SK-N-MC (cell line): Measurements from ENCODE around the gene AK8.
A peak's percentile ranks its signal among the peaks of the same experiment; 100 is the strongest.

ENCODE experiments used
- DNase-seq: peaks from one replicate; pipeline ENCODE4 v3.0.0-alpha.2; 2011; ENCODE audit warnings: low read depth, low spot score
- H3K27ac ChIP-seq: fragments of 200-600 bp; sonication (generic); 2 replicates; pipeline ENCODE4 v1.5.1; 2016; ENCODE audit warnings: mixed run types
- H3K36me3 ChIP-seq: fragments of 200-600 bp; sonication (generic); 2 replicates; pipeline ENCODE4 v1.6.1; 2017; ENCODE audit warnings: antibody characterized with exemption, low read length, mixed read lengths; ENCODE audit not compliant: insufficient read depth
- H3K4me3 ChIP-seq: fragments of 200-600 bp; sonication (generic); 2 replicates; pipeline ENCODE4 v1.5.1; 2016
- H3K9ac ChIP-seq: fragments of 200-600 bp; sonication (generic); 2 replicates; pipeline ENCODE4 v1.8.0; 2017; ENCODE audit warnings: mixed run types, mixed read lengths; ENCODE audit not compliant: insufficient read length
- H3K9me3 ChIP-seq: fragments of 200-600 bp; sonication (generic); 2 replicates; pipeline ENCODE4 v1.6.1; 2017; ENCODE audit warnings: low read depth, mild to moderate bottlenecking, antibody characterized with exemption, low read length, moderate library complexity, mixed read lengths
- EZH2 ChIP-seq: fragments of 200-600 bp; sonication (generic); IDR thresholded peaks from one replicate; pipeline ENCODE4 v1.6.1; 2017; ENCODE audit warnings: antibody characterized with exemption
- FOXP2 ChIP-seq: optimal IDR thresholded peaks from 2 replicates; pipeline ENCODE3; 2011; ENCODE audit warnings: mild to moderate bottlenecking, moderate library complexity; ENCODE audit not compliant: insufficient read depth; ENCODE audit errors: extremely low read length, control extremely low read depth
- POLR2AphosphoS5 ChIP-seq: IDR thresholded peaks from 2 replicates; pipeline ENCODE4 v1.6.1; 2012; ENCODE audit warnings: mild to moderate bottlenecking, low read depth, low read length, borderline replicate concordance

The AK8 gene

DNA sequence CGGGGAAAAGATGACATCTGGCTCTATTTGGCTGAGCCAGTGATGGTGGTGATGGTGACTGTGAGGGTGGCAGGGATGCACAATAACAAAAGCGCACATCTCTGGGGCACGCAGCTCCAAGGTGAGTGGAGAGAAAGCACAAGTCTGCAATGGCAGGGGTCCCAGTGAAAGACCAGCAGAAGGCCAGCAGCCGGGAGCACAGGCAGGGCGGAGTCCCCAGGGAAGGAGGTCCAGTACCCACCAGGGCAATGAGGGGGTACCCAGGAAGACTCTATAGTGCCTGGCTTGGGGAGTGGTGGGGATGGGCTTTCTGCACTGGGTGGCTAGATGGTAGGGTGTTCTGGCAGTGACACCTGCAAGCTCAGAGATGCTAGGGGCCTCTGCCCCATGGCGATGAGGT is 69.4 kb downstream of the AK8 start:
- Histone ChIP-seq H3K4me3 (no peak overlapping the region), H3K36me3 (no peaks in the 10 kb centered on the region), H3K9me3 (no peaks in the 10 kb centered on the region), H3K27ac (no peak overlapping the region), H3K9ac (no peak overlapping the region)
- DNase-seq = no peak
- TF ChIP-seq FOXP2 (no peak), POLR2AphosphoS5 (no peak), EZH2 (no peak)

- H3K36me3 ChIP-seq = no peaks in the 10 kb centered on the region
- H3K4me3 ChIP-seq = no peak overlapping the region
- no peak for TF ChIP-seq FOXP2
- H3K9me3 ChIP-seq = no peaks in the 10 kb centered on the region
- no peak overlapping the region for H3K27ac ChIP-seq
- DNase-seq = no peak
- H3K9ac ChIP-seq = no peak overlapping the region
Observed at GRCh38 chr9:132806723-132807421, 71.2 kb downstream of the AK8 start.

DNA sequence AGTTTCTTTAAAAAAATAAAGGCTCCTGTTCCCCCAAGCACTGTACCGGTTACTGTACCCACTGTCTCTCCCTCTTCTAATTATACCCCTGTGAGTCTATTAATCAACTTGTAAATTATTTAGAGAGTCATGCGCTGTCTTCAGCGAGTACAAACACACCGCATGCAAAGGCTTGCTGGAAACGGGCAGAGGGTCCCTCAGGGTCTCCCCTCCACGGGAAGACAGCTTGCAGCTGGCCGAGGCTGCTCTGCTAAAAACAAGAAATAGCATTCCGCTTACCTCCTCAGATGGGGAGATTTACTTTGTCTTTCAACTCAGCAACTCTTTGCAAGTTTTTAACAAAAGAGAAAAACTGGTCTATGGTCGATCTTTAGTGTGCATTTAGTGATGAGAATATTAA is 71.8 kb downstream of the AK8 start:
- H3K9me3 ChIP-seq = no peaks in the 10 kb centered on the region
- no peaks in the 10 kb centered on the region for H3K36me3 ChIP-seq
- H3K9ac ChIP-seq = no peak overlapping the region
- no peak overlapping the region for H3K4me3 ChIP-seq
- H3K27ac ChIP-seq = no peak overlapping the region
- no peak for TF ChIP-seq POLR2AphosphoS5
- TF ChIP-seq EZH2 = peak; percentile 55
- no peak for DNase-seq

DNA sequence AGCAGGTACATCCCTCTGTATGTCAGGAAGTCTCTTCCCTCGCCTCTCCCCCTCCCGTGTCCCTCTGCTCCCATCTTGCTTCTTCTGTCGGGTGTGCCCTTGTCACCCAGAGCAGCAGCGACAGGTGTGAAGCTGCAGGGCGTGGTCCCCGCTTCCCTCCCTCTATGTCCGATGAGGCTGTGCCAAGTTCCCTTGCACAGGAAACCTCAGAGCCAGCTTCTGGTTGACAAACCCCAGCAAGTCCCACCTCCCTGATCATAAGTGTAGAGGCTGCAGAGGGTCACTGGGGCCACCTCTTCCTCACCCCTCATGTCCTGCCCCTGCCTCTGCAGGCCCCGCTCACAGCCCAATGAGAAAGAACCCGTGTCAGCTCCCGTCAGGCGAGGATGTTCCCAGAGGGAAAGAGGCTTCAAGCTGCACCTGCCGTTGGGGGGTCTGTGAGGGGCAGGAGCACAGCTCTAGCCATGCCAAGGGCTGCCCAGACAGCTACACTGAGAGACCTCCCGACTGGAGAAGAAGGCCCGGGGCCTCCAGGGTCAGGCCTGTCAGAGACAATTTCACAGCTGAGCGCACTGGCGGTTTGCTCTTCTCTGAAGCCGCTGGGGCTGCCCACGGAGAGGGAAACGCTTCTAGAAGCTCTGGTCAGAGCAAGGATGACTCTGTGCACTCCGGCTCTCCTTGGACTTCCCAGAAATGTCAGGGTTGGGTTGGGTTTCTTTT is 73.3 kb downstream of the AK8 start:
- no peak overlapping the region for H3K4me3 ChIP-seq
- TF ChIP-seq POLR2AphosphoS5 (no peak), EZH2 (no peak), FOXP2 (no peak)
- no peak for DNase-seq
- H3K27ac ChIP-seq = no peak overlapping the region
- no peaks in the 10 kb centered on the region for H3K36me3 ChIP-seq
- no peaks in the 10 kb centered on the region for H3K9me3 ChIP-seq
- no peak overlapping the region for H3K9ac ChIP-seq

DNA sequence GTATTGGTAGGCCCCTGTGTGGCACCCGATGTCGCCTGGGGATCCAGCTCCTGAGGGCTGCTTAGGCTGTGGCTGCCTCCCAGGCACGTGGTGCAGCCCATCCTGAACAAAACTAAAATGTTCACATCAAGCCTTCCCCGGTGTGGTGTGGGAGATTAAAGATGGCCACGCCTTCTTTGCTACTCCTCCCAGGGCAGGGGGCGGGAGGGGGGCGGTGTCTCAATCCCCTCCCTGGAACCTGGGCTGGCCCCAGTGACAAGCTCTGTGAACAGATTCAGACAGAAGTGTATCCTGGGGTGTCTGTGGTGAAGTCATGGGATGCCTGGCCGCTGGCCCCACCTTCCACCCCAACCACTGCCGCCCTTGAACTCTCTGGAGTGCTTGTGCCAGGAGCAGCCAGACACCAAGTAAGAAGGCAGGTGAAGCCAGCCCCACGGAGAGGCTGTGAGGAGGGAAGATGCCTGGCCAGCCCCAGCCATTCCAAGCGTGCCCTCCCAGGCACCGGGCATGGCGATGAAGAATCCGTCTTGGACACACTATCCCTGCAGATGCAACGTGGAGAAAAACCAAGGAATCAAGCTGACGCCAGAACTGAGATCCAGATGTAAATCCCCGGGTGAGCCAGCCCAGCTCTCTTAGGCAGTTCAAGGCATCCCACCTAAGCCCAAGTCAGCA is 75.8 kb downstream of the AK8 start:
- H3K4me3 ChIP-seq = no peak overlapping the region
- no peaks in the 10 kb centered on the region for H3K36me3 ChIP-seq
- no peak overlapping the region for H3K27ac ChIP-seq
- no peaks in the 10 kb centered on the region for H3K9me3 ChIP-seq
- H3K9ac ChIP-seq = no peak overlapping the region
- no peak for DNase-seq
- TF ChIP-seq FOXP2 = no peak
- no peak for TF ChIP-seq POLR2AphosphoS5
- TF ChIP-seq EZH2 = no peak

DNA sequence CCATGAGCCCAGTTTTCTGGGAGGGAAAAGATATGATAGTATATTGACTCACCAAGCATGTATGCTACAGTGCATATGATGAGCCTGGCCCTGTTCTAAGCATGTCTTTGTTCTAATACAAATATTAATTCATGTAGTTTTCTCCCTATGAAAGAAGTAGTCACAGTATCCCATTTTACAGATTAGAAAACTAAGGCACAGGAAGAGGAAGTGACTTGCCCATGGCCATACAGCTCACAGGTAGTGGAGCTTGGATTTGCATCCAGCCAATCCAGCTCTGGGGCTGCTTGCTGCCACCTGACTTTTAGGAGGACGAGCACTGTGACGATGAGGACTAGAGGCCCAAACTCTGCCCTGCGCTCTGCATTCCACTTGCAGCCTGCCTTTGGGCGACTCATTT is 76.4 kb downstream of the AK8 start:
- no peak for DNase-seq
- TF ChIP-seq FOXP2 (no peak), EZH2 (no peak), POLR2AphosphoS5 (no peak)
- no peaks in the 10 kb centered on the region for H3K9me3 ChIP-seq
- H3K4me3 ChIP-seq = no peak overlapping the region
- H3K36me3 ChIP-seq = no peaks in the 10 kb centered on the region
- no peak overlapping the region for H3K9ac ChIP-seq
- no peak overlapping the region for H3K27ac ChIP-seq

DNA sequence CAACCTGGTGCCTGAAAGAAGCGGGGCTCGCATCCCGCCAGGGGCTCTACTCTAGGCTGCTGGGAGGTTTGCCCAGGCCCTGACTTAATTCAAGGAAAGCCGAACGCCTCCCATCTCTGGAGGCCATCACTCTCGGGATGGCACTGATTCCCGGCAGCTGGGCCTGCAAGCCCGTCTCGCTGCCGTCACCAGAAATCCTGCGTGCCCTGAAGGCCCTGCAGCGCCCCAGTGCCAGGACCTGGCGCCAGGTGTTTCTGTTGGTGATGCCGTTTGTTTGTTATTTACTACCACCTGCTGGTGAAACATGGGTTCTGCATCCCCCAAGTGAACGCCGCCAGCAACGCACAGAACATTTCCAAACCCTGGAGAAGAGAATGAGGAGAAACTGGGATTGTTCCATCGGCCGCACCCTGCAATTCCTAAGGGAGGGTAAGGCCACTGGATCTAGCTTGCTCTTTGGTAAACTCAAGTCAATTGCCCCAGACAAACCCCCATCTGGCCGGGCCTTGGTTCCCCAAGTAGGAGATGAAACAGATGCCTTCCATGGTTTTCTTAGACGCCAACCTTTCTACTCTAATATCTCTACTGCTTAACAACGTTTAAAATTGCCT is 77.9 kb downstream of the AK8 start:
- Histone ChIP-seq H3K9me3 (no peaks in the 10 kb centered on the region), H3K4me3 (no peak overlapping the region), H3K36me3 (no peaks in the 10 kb centered on the region), H3K27ac (no peak overlapping the region), H3K9ac (no peak overlapping the region)
- no peak for DNase-seq
- no peak for TF ChIP-seq EZH2
- TF ChIP-seq POLR2AphosphoS5 = no peak
- no peak for TF ChIP-seq FOXP2
